Mesenchymal stem cell (in vitro differentiated cells and primary cell): ENCODE measurements around the gene PDE4B.

Experiments
- DNase-seq: peaks from one replicate; pipeline ENCODE4 v3.0.0-alpha.2; 2013
- H2AFZ ChIP-seq: one replicate; pipeline ENCODE4 v1.6.1; 2013; ENCODE audit warnings: low read depth, mild to moderate bottlenecking, control low read depth, inconsistent platforms, low read length, moderate library complexity
- H2AK5ac ChIP-seq: 2 replicates; pipeline ENCODE4 v1.6.1; 2013; ENCODE audit warnings: low read length, moderate library complexity, mild to moderate bottlenecking, inconsistent platforms; ENCODE audit not compliant: severe bottlenecking
- H2BK120ac ChIP-seq: one replicate; pipeline ENCODE4 v1.6.1; 2013; ENCODE audit warnings: low read depth, mild to moderate bottlenecking, inconsistent platforms, low read length, moderate library complexity
- H2BK12ac ChIP-seq, 2 experiments: one replicate each; pipeline ENCODE4 v1.6.1; 2013; ENCODE audit warnings: inconsistent platforms in 2 of 2, low read length in 2 of 2, mild to moderate bottlenecking in 2 of 2, moderate library complexity in 2 of 2, control low read depth in 1 of 2
- H2BK15ac ChIP-seq: one replicate; pipeline ENCODE4 v1.6.1; 2013; ENCODE audit warnings: mild to moderate bottlenecking, low read depth, inconsistent platforms; ENCODE audit not compliant: poor library complexity, severe bottlenecking
- H2BK5ac ChIP-seq: 2 replicates; pipeline ENCODE4 v1.6.1; 2013; ENCODE audit warnings: low read depth, mild to moderate bottlenecking, low read length, control low read depth, inconsistent platforms; ENCODE audit not compliant: poor library complexity, severe bottlenecking
- H3K14ac ChIP-seq, 2 experiments: one replicate each; pipeline ENCODE4 v1.6.1; 2013; ENCODE audit warnings: inconsistent platforms in 2 of 2, low read length in 2 of 2, control low read depth in 1 of 2, mild to moderate bottlenecking in 1 of 2, moderate library complexity in 1 of 2
- H3K18ac ChIP-seq, 2 experiments: one replicate each; pipeline ENCODE4 v1.6.1; 2013; ENCODE audit warnings: inconsistent platforms in 2 of 2, low read length in 2 of 2, control low read depth in 1 of 2, low read depth in 1 of 2, mild to moderate bottlenecking in 1 of 2
- H3K23ac ChIP-seq, 2 experiments: one replicate each; pipeline ENCODE4 v1.6.1; 2013; ENCODE audit warnings: inconsistent platforms in 2 of 2, low read length in 2 of 2, mild to moderate bottlenecking in 2 of 2, moderate library complexity in 2 of 2, control low read depth in 1 of 2
- H3K27ac ChIP-seq: 2 replicates; pipeline ENCODE4 v1.5.1; 2013; ENCODE audit warnings: mild to moderate bottlenecking, moderate library complexity, low read length, control low read depth, inconsistent platforms; ENCODE audit not compliant: poor library complexity, severe bottlenecking
- H3K27me3 ChIP-seq, 2 experiments: 2 replicates each; pipeline versions ENCODE4 v1.6.1 to v1.7.0; 2013; ENCODE audit warnings: low read length in 2 of 2, mild to moderate bottlenecking in 2 of 2, moderate library complexity in 2 of 2, control low read depth in 1 of 2, inconsistent platforms in 1 of 2; ENCODE audit not compliant: control insufficient read depth in 1 of 2, insufficient read depth in 1 of 2
- H3K36me3 ChIP-seq, 2 experiments: 2 replicates each; pipeline versions ENCODE4 v1.6.1 to v1.7.0; 2013; ENCODE audit warnings: low read length in 2 of 2, control low read depth in 1 of 2, inconsistent platforms in 1 of 2, low read depth in 1 of 2, mild to moderate bottlenecking in 1 of 2; ENCODE audit not compliant: insufficient read depth in 2 of 2, control insufficient read depth in 1 of 2
- H3K4ac ChIP-seq, 2 experiments: one replicate each; pipeline ENCODE4 v1.6.1; 2013; ENCODE audit warnings: inconsistent platforms in 2 of 2, low read length in 2 of 2, mild to moderate bottlenecking in 2 of 2, moderate library complexity in 2 of 2, control low read depth in 1 of 2, low read depth in 1 of 2
- H3K4me1 ChIP-seq: 2 replicates; pipeline ENCODE4 v1.6.1; 2013; ENCODE audit warnings: low read depth, low read length, control low read depth; ENCODE audit not compliant: control insufficient read depth, insufficient read depth
- H3K4me2 ChIP-seq: 2 replicates; pipeline ENCODE4 v1.6.1; 2013; ENCODE audit warnings: low read length, mild to moderate bottlenecking, inconsistent platforms; ENCODE audit not compliant: poor library complexity, severe bottlenecking
- H3K4me3 ChIP-seq, 2 experiments: 2 replicates each; pipeline versions ENCODE4 v1.5.1 to v1.7.0; 2013; ENCODE audit warnings: low read length in 2 of 2, mild to moderate bottlenecking in 2 of 2, control low read depth in 1 of 2, low read depth in 1 of 2; ENCODE audit not compliant: insufficient read depth in 1 of 2
- H3K79me1 ChIP-seq: replicated peaks from 2 replicates; pipeline ENCODE4 v1.6.1; 2013; ENCODE audit warnings: mild to moderate bottlenecking, control low read depth, low read length, inconsistent platforms; ENCODE audit not compliant: poor library complexity, severe bottlenecking
- H3K9ac ChIP-seq: 2 replicates; pipeline ENCODE4 v1.7.0; 2013; ENCODE audit warnings: mild to moderate bottlenecking, low read length, moderate library complexity
- H3K9me3 ChIP-seq: 2 replicates; pipeline ENCODE4 v1.7.0; 2013; ENCODE audit warnings: mild to moderate bottlenecking, low read length; ENCODE audit not compliant: control insufficient read depth
- H4K8ac ChIP-seq: one replicate; pipeline ENCODE4 v1.6.1; 2013; ENCODE audit warnings: inconsistent platforms, mild to moderate bottlenecking, low read length, moderate library complexity
- H4K91ac ChIP-seq: one replicate; pipeline ENCODE4 v1.6.1; 2013; ENCODE audit warnings: mild to moderate bottlenecking, low read length, inconsistent platforms
- WGBS: methylation state at CpG from one replicate; pipeline ENCODE4 v1.1.7; 2013; ENCODE audit warnings: mixed read lengths; 5-methylcytosine and 5-hydroxymethylcytosine counted together

Gene PDE4B

DNA sequence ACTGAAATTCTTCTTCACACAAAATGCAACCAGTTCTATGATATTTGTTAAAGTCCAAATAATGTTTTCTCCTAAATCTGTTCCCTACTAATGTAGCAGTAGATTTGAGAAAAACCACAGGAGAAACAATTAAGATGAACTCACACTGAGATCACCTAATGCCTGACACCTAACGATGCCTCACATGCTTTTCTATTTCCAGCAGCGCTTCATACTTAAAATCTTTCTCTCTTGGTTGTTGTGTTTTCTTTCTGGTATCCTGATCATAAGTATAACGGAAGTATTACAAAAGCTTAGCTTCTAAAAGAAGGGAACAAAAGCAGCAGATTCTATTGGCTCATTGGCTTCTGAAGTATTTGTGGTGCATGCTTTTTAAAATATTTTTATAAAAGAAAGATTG is 474.1 kb downstream of the PDE4B start:
- H3K23ac ChIP-seq = no peak overlapping the region
- H2BK120ac ChIP-seq = no peak overlapping the region
- no peak overlapping the region for H2AFZ ChIP-seq
- H2AK5ac ChIP-seq = no peak overlapping the region
- H3K79me1 ChIP-seq = no peaks in the 10 kb centered on the region
- H4K8ac ChIP-seq = no peak overlapping the region
- no peak overlapping the region for H4K91ac ChIP-seq
- DNase-seq = no peak
- WGBS = 96% methylated on average over 2 of the region's 3 CpGs
- no peak overlapping the region for H3K9ac ChIP-seq
- no peak overlapping the region for H2BK15ac ChIP-seq
- H2BK5ac ChIP-seq = no peak overlapping the region
- no peaks in the 10 kb centered on the region for H3K36me3 ChIP-seq
- no peak overlapping the region for H3K4me2 ChIP-seq
- H3K4ac ChIP-seq = no peak overlapping the region
- no peak overlapping the region for H3K27ac ChIP-seq
- H2BK12ac ChIP-seq = no peak overlapping the region
- peaks cover under 1% of the 10 kb centered on the region for H3K4me1 ChIP-seq
- H3K4me3 ChIP-seq = no peak overlapping the region
- H3K18ac ChIP-seq = no peak overlapping the region
- no peak overlapping the region for H3K14ac ChIP-seq
- no peaks in the 10 kb centered on the region for H3K27me3 ChIP-seq
- no peaks in the 10 kb centered on the region for H3K9me3 ChIP-seq

DNA sequence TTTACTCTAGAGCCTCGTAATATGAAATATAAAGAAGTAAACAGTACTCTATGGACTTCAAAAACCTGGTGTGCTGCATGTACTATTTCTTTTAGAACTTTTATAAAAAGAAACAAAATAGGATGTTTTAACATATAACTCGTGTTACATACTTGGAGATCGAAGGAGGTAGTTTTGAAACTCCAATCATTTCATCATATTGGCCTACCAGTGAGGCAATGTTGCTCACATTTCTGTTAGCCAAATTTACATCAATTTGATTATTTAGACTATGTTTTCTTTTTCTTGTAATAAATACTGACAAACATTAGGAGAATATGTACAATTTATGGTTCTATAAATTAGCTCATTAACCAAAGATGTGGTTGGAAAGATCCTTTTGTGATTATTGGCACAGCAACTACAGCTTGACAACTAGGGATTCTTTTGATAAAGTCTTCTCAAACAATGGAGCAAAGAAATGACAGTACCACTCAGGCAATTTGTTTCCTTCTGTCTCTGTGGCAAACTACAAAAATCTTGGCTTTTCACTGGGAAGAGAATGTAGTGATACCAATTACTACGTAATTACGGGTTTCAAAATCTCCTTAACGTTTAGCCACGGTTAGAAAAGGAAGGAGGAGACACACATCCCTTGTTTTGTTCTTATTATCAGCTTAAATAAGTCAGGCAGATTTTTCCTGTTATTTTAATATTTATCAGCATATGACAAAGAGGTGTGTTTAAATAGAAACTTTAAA is 474.7 kb downstream of the PDE4B start:
- H3K9me3 ChIP-seq = no peaks in the 10 kb centered on the region
- H3K9ac ChIP-seq = no peak overlapping the region
- H4K91ac ChIP-seq = no peak overlapping the region
- no peak overlapping the region for H2BK120ac ChIP-seq
- no peak overlapping the region for H3K4me2 ChIP-seq
- peaks cover 4% of the 10 kb centered on the region for H3K4me1 ChIP-seq
- H2AFZ ChIP-seq = no peak overlapping the region
- WGBS = 94% methylated on average over 3 of the region's 7 CpGs
- H2BK12ac ChIP-seq = no peak overlapping the region
- H2AK5ac ChIP-seq = no peak overlapping the region
- no peak overlapping the region for H2BK5ac ChIP-seq
- no peaks in the 10 kb centered on the region for H3K36me3 ChIP-seq
- no peak overlapping the region for H3K18ac ChIP-seq
- no peaks in the 10 kb centered on the region for H3K27me3 ChIP-seq
- DNase-seq = no peak
- H3K23ac ChIP-seq = no peak overlapping the region
- no peak overlapping the region for H4K8ac ChIP-seq
- H3K4ac ChIP-seq = no peak overlapping the region
- H3K79me1 ChIP-seq = no peaks in the 10 kb centered on the region
- no peak overlapping the region for H3K14ac ChIP-seq
- H3K27ac ChIP-seq = no peak overlapping the region
- no peak overlapping the region for H2BK15ac ChIP-seq
- H3K4me3 ChIP-seq = no peak overlapping the region

DNA sequence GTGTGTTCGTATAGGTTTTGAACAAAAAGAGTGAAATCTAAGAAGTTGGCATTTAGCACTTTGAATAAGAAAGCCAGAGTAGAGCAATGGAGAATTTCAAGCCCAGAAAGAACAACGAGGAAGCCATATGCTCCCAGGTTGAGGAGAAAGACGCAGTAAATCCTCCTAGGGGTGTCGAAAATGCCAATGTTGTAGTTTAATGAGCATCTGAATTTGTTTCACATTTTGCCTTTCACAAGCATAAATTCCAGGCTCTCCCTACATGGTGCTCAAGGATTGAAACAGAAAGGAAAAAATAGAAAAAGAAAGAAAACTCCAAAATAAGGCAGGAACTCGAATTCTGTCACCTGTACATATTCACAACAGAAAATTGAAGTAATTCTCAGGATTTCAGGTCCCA is 476.5 kb downstream of the PDE4B start:
- Histone ChIP-seq H2AFZ (no peak overlapping the region), H2BK12ac (no peak overlapping the region), H3K4me2 (no peak overlapping the region), H3K79me1 (no peaks in the 10 kb centered on the region), H4K8ac (no peak overlapping the region), H3K14ac (no peak overlapping the region), H2BK15ac (no peak overlapping the region), H3K4ac (no peak overlapping the region), H2AK5ac (no peak overlapping the region), H4K91ac (no peak overlapping the region), H3K4me3 (no peak overlapping the region), H3K18ac (no peak overlapping the region), H3K27ac (no peak overlapping the region), H3K9ac (no peak overlapping the region), H3K36me3 (no peaks in the 10 kb centered on the region), H3K27me3 (no peaks in the 10 kb centered on the region), H3K4me1 (peaks cover 4% of the 10 kb centered on the region), H2BK120ac (no peak overlapping the region), H2BK5ac (no peak overlapping the region), H3K23ac (no peak overlapping the region), H3K9me3 (no peaks in the 10 kb centered on the region)
- 97% methylated on average over 3 of the region's 5 CpGs for WGBS
- no peak for DNase-seq

DNA sequence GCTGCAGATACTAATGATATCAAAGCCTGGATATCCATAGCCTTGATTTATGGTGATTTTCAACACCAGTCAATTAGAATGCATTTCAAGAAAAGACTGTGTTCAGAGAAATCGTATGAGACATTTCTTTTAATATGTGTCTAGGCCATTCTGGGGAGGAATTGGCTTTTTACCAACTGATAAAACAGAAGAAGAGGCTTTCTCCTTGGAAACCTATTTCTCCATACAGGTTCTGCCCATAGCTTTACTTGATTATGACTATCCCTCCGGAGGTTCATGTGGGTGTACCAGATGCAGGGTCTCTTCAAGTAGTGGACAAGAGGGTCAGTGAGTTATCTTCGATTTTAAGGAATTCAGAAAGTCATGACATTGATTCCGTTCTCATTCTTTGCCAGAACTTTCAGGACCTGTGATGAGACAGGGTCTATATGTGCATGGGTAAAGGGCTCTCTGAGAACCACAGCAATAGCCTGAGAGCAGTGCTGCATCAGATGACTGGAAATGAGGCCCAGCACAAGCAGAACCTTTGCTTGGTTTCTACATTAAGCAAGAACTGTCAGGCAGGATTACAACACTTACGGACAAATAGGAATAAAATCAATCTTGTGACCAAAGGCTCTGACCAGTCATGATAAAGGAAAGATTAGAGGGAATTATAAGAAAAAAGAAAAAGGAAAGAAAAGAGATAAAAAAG is 477.6 kb downstream of the PDE4B start:
- Histone ChIP-seq H3K4me2 (no peak overlapping the region), H4K8ac (no peak overlapping the region), H3K14ac (no peak overlapping the region), H3K79me1 (no peaks in the 10 kb centered on the region), H4K91ac (no peak overlapping the region), H2AK5ac (no peak overlapping the region), H3K9ac (peak overlapping the region; percentile 82), H3K9me3 (no peaks in the 10 kb centered on the region), H2BK120ac (no peak overlapping the region), H3K18ac (peak overlapping the region in 1 of 2 experiments; percentile 11), H2AFZ (no peak overlapping the region), H3K27me3 (no peaks in the 10 kb centered on the region), H2BK12ac (peak overlapping the region in 1 of 2 experiments; percentile 37), H3K4me1 (peaks cover 4% of the 10 kb centered on the region), H2BK15ac (no peak overlapping the region), H2BK5ac (no peak overlapping the region), H3K4ac (no peak overlapping the region), H3K36me3 (no peaks in the 10 kb centered on the region), H3K4me3 (no peak overlapping the region), H3K23ac (no peak overlapping the region), H3K27ac (no peak overlapping the region)
- 86% methylated on average over 4 of the region's 5 CpGs for WGBS
- DNase-seq = peak; percentile 73
